Smooth muscle cell (in vitro differentiated cells): Measurements from ENCODE around the gene CRMP1. TPM values are rescaled to one million over a fixed set of nuclear protein-coding genes. Genes with fewer than 3 reads are reported as not detected.
"Not testable (repeated sequence)": the region's sequence is repeated elsewhere in the genome, so short reads cannot be mapped to it uniquely, and the experiment has no call there.

Experiments
- DNase-seq: peaks from one replicate; lab custom pipeline; 2025; ENCODE audit not compliant: unreplicated experiment; lab: John Stamatoyannopoulos, UW
- H2AFZ ChIP-seq: fragments of 200-600 bp; sonication (generic); 2 replicates; pipeline ENCODE4 v1.6.0; 2016; ENCODE audit warnings: antibody characterized with exemption, low read depth, mild to moderate bottlenecking
- H3F3A ChIP-seq: fragments of 200-600 bp; sonication (generic); 2 replicates; pipeline ENCODE4 v1.6.0; 2017; ENCODE audit warnings: antibody characterized with exemption, low read depth
- H3K27ac ChIP-seq: fragments of 200-600 bp; sonication (generic); 2 replicates; pipeline ENCODE4 v1.5.1; 2016; ENCODE audit warnings: low read depth, mild to moderate bottlenecking
- H3K27me3 ChIP-seq: fragments of 200-600 bp; sonication (generic); 2 replicates; pipeline ENCODE4 v1.6.1; 2016; ENCODE audit warnings: low read depth, mild to moderate bottlenecking
- H3K36me3 ChIP-seq: fragments of 200-600 bp; sonication (generic); 2 replicates; pipeline ENCODE4 v1.5.1; 2016; ENCODE audit warnings: low read depth
- H3K4me1 ChIP-seq: fragments of 200-600 bp; sonication (generic); 2 replicates; pipeline ENCODE4 v1.5.1; 2016; ENCODE audit warnings: low read depth
- H3K4me2 ChIP-seq: fragments of 200-600 bp; sonication (generic); 2 replicates; pipeline ENCODE4 v1.6.0; 2016; ENCODE audit warnings: mild to moderate bottlenecking
- H3K4me3 ChIP-seq: fragments of 200-600 bp; sonication (generic); 2 replicates; pipeline ENCODE4 v1.5.1; 2016; ENCODE audit warnings: mild to moderate bottlenecking
- H3K79me2 ChIP-seq: fragments of 200-600 bp; sonication (generic); 2 replicates; pipeline ENCODE4 v1.6.0; 2016; ENCODE audit warnings: low read depth, mild to moderate bottlenecking
- H3K9ac ChIP-seq: fragments of 200-600 bp; sonication (generic); 2 replicates; pipeline ENCODE4 v1.6.0; 2016; ENCODE audit warnings: low read depth
- H3K9me3 ChIP-seq: fragments of 200-600 bp; sonication (generic); replicated peaks from 2 replicates; pipeline ENCODE4 v1.5.1; 2016; ENCODE audit warnings: low read depth
- H4K20me1 ChIP-seq: fragments of 200-600 bp; sonication (generic); 2 replicates; pipeline ENCODE4 v1.6.0; 2016; ENCODE audit warnings: low read depth
- CTCF ChIP-seq: fragments of 200-600 bp; sonication (generic); IDR thresholded peaks from 2 replicates; pipeline ENCODE4 v1.5.1; 2017; ENCODE audit warnings: borderline replicate concordance, mild to moderate bottlenecking, antibody characterized with exemption; ENCODE audit not compliant: insufficient read depth, poor library complexity, severe bottlenecking
- WGBS: methylation state at CpG from one replicate; pipeline ENCODE4 v1.1.7; 2016; ENCODE audit warnings: low lambda C conversion rate; 5-methylcytosine and 5-hydroxymethylcytosine counted together
- polyA plus RNA-seq: library from polyadenylated mRNA; unstranded; fragments of >200 nt; fragmentation: Nextera tagmentation; extraction: Ambion mirVana; gene quantifications from 2 replicates; pipeline ENCODE4 v1.2.1, GENCODE V29; 2016
- total RNA-seq: library from RNA; depleted of rRNA; stranded (reverse); fragments of >200 nt; gene quantifications from 2 replicates; pipeline ENCODE4 v1.2.3, GENCODE V29; 2014

CRMP1 gene
- total and polyA plus RNA-seq, 2 experiments from 2014 or later, result 12.5 to 18.6 TPM

- Histone ChIP-seq H3K4me1 (no peaks in the 10 kb centered on the region), H3K4me3 (no peak overlapping the region), H2AFZ (no peak overlapping the region), H3K79me2 (no peaks in the 10 kb centered on the region), H3K4me2 (no peak overlapping the region), H3K27me3 (no peaks in the 10 kb centered on the region), H3K9me3 (no peaks in the 10 kb centered on the region), H3K27ac (no peak overlapping the region), H4K20me1 (no peaks in the 10 kb centered on the region), H3F3A (no peaks in the 10 kb centered on the region), H3K36me3 (no peaks in the 10 kb centered on the region), H3K9ac (no peak overlapping the region)
- WGBS, result 99% methylated on average over 13 of the region's 13 CpGs
- DNase-seq, result no peak
- TF ChIP-seq CTCF, result no peak
Observed at GRCh38 chr4:5839332-5839731, 53.6 kb downstream of the CRMP1 start.

- 90% methylated on average over 6 of the region's 6 CpGs for WGBS
Observed at GRCh38 chr4:5837483-5837882, 55.4 kb downstream of the CRMP1 start.

GRCh38 chr4:5836943-5837342 lies 55.9 kb downstream of the CRMP1 start:
- 45% methylated on average over 3 of the region's 3 CpGs for WGBS
- DNase-seq, result no peak

More at GRCh38 chr4:5837483-5837882, 55.4 kb downstream of the CRMP1 start:
- H2AFZ ChIP-seq, H3K27ac ChIP-seq, H3K4me1 ChIP-seq, H3K9me3 ChIP-seq, H3K36me3 ChIP-seq, DNase-seq, H3K79me2 ChIP-seq, H3K9ac ChIP-seq, H3K4me2 ChIP-seq, H4K20me1 ChIP-seq, H3K27me3 ChIP-seq, H3K4me3 ChIP-seq, H3F3A ChIP-seq: not testable (repeated sequence)

GRCh38 chr4:5828005-5828391 lies 64.9 kb downstream of the CRMP1 start:
- no peak for DNase-seq
- no peak overlapping the region for H3K9ac ChIP-seq
- H3K36me3 ChIP-seq, result no peaks in the 10 kb centered on the region
- no peak overlapping the region for H3K4me2 ChIP-seq
- H4K20me1 ChIP-seq, result peaks cover 5% of the 10 kb centered on the region
- no peaks in the 10 kb centered on the region for H3K9me3 ChIP-seq
- no peaks in the 10 kb centered on the region for H3K4me1 ChIP-seq
- H3K79me2 ChIP-seq, result no peaks in the 10 kb centered on the region
- WGBS, result 91% methylated on average over 11 of the region's 11 CpGs
- H2AFZ ChIP-seq, result no peak overlapping the region
- H3K4me3 ChIP-seq, result no peak overlapping the region
- H3K27ac ChIP-seq, result no peak overlapping the region
- no peak for TF ChIP-seq CTCF
- H3K27me3 ChIP-seq, result no peaks in the 10 kb centered on the region
- H3F3A ChIP-seq, result no peaks in the 10 kb centered on the region

More at GRCh38 chr4:5836943-5837342, 55.9 kb downstream of the CRMP1 start:
- Histone ChIP-seq H2AFZ (no peak overlapping the region), H3K9ac (no peak overlapping the region), H3K27ac (no peak overlapping the region), H3K9me3 (no peaks in the 10 kb centered on the region), H3F3A (no peaks in the 10 kb centered on the region), H3K4me3 (no peak overlapping the region), H3K4me2 (no peak overlapping the region), H3K36me3 (no peaks in the 10 kb centered on the region), H3K79me2 (no peaks in the 10 kb centered on the region), H3K4me1 (no peaks in the 10 kb centered on the region), H4K20me1 (no peaks in the 10 kb centered on the region), H3K27me3 (no peaks in the 10 kb centered on the region)
- no peak for TF ChIP-seq CTCF
